ENCODE results near the gene NRSN1.
"Not testable (repeated sequence)": the region's sequence is repeated elsewhere in the genome, so short reads cannot be mapped to it uniquely, and the experiment has no call there.

NRSN1 gene

DNA sequence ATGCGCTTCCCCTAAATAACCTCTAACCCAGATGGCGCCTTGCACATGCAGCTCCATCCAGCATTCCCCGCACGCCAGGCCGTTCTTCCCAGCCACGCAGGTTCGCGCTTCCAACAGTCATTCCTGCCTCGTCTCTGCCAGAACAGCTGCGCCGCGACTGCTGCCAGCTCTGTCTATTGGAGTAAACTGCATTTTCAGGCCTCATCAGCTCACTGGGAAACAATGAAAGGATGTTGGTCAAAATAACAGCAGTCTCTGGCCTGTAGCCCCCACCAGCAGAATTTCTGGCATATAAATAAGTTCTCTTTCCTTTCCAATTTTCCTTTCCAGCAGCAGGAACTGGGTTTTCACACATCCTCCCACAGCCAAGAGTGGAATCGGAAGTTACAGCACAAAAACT lies 14.6 kb downstream of the NRSN1 start:
- DNase-seq (ENCODE audit: low read depth in 2 of 2, low spot score in 1 of 2), result no peak

DNA sequence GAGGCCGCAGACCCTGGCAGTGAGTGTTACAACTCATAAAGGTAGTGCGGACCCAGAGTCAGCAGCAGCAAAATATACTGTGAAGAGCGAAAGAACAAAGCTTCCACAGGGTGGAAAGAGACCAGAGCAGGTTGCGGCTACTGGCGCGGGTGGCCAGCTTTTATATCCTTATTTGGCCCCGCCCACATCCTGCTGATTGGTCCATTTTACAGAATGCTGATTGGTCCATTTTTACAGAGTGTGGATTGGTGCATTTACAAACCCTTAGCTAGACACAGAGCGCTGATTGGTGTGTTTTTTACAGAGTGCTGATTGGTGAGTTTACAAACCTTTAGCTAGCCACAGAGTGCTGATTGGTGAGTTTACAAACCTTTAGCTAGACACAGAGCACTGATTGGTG lies 16.7 kb downstream of the NRSN1 start:
- DNase-seq (ENCODE audit: low read depth in 2 of 2, low spot score in 1 of 2), result not testable (repeated sequence)

DNA sequence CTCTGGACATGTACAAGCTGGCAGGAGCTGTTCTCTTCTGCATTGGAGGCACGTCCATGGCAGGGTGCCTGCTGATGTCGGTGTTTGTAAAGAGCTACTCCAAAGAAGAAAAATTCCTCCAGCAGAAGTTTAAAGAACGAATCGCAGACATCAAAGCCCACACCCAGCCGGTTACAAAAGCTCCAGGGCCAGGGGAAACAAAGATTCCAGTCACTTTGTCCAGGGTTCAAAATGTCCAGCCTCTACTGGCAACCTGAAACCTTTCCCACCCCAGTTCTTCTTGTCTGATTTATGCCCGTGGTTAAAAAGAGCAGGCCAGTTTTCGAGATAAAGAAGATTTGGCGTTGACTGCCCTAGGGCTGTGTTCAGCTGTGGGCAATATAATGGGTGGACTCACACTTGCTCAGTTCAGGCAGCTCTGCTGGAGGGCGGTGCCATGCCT lies 19.7 kb downstream of the NRSN1 start:
- no peak for DNase-seq (ENCODE audit: low read depth in 2 of 2, low spot score in 1 of 2)

DNA sequence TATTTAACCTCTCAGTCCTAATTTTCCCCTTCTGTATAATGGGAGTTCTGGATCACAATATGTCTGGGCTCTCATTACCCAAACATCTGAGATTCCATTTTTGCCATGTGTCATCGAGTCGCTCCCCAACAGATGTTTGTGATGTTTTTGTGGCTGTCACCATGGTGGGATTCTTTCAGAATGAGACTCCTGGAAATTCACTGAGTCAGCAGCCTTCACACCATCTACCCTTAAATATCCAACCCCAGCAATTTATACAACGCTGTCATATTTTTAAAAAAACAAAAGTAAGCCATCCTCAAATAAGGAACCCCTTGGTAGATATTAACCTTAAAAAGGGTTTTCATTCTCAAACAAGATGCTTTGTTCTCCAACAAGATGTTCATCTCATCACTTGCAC lies 20.9 kb downstream of the NRSN1 start:
- no peak for DNase-seq (ENCODE audit: low read depth in 2 of 2, low spot score in 1 of 2)

DNA sequence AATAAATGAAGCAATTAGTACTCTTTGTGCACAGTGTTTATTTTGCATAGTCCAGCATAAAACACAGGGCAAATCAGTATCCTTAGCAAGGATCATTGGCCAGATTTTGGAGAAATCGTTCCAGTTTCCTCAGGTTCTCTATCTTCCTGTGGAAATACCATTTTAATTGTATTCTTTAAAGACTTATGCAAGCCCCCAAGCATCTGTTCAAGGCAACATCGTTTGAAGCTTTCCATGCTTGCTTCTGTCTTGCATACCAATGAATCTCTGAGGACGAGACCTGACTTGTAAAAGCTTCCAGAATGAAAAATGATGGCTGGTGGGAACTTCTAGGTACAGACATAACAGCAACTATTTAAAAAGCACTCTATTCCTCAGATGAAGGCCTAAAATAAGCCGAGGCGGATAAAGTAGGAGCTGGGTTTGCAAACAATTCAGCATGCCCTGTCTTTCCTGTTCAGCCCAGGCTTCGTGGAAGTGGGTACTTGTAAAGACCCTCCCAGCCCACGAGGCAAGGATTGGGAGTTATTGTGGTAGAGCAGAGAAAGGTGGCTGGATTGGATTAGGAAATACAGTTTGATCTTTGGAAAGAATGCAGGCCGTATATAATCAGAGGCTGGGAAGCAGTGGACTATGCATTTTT lies 21.6 kb downstream of the NRSN1 start:
- DNase-seq (ENCODE audit: low read depth in 2 of 2, low spot score in 1 of 2), result no peak

DNA sequence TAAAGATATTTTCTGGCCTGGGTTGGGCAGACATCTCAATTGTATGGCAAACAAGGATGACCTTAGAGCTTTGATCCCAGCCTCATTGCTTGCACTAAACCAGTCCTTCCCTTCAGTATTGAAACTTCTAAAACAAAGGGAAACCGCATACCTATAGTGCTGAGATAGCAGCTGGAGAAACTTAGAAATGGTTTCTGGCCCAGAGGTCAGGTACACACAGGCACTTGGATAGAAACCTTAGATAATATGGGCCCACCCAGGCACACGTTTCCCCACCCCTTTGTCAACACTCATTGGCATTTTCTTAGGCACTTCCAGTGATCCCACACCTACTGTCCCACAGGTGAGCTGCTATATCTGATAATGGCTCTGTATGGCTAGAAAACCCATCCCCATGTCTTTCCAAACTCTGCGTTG lies 22.1 kb downstream of the NRSN1 start:
- no peak for DNase-seq (ENCODE audit: low read depth in 2 of 2, low spot score in 1 of 2)

- no peak for DNase-seq (ENCODE audit: low read depth in 2 of 2, low spot score in 1 of 2)
Observed at GRCh38 chr6:24148684-24149083, 22.7 kb downstream of the NRSN1 start.

DNA sequence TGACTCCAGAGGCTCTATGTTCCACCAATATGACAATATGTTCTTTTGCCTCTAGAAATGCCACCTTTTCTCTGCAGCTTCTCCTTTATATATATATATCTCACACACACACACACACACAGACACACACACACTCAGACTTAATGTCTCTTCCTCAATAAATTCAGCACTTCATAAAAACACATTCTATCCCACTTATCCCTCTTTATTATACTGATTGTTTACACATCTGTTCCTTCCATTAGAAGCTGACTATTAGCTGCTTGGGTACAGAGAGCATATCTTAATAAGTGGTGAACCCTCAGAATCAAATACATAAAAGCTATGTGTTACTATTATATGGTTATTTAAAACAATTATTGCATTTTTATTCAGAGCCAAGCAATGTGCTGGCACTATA lies 23.3 kb downstream of the NRSN1 start:
- DNase-seq (ENCODE audit: low read depth in 2 of 2, low spot score in 1 of 2), result no peak

DNA sequence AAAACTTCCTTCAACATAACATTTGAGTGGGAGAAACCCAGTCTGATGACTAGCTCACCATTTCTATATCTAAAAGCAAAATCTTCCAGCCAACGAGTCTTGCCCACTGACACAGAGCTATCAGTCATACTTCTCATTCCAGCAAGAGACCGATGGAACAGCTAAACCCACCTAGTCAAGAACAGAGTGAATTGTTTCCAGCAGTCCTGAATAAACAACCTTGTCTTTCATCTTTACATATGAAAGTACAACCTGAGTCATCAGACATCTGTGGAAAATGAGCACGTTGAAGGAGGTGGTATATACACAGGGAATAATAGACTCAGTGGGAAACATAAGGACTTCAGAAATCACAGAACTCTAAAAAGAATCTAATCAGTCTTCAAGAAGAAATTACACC lies 23.8 kb downstream of the NRSN1 start:
- no peak for DNase-seq (ENCODE audit: low read depth in 2 of 2, low spot score in 1 of 2)

GRCh38 chr6:24152014-24152413 lies 26.0 kb downstream of the NRSN1 start:
- no peak for DNase-seq (ENCODE audit: low read depth in 2 of 2, low spot score in 1 of 2)

GRCh38 chr6:24154121-24154520 lies 28.1 kb downstream of the NRSN1 start:
- DNase-seq (ENCODE audit: low read depth in 2 of 2, low spot score in 1 of 2), result no peak

DNA sequence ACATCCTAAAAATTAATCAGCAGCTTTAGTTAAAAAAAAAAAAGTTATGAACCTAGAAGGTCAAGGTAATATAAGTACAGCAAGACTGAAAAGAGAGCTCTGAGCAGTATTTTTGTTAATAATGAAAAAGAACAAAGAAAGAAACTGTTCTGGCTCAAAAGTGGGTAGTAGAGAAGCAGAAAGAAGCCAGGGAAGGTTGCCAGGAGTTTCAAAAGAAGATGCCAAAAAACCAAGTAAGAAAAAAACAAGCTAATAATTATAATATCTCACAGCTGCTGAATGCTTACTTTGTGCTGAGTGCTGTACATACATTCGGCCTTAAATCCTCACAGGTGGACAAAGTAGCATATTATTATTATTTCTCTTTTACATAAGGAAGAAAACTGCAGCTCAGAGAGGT lies 31.9 kb downstream of the NRSN1 start:
- no peak for DNase-seq (ENCODE audit: low read depth in 2 of 2, low spot score in 1 of 2)

DNA sequence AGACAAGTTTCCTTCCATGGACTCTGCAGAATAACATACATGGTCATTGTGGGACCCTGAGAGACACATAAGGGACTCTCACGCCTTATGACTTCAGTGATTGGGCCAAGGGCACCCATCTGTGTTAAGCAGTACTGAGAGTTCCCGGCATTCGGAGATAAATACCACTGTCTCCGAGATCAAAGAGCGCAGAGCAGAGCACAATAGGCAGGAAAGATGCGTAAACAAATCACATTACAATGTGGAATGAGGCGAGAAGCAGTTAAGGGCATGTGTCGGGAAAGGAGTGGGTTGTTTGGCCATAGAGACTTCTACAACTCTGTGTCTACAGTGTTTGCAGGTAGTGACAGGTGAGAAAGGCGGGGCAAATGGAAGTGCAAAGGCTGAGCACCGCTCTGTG lies 57.6 kb downstream of the NRSN1 start:
- no peak for DNase-seq (ENCODE audit: low read depth in 2 of 2, low spot score in 1 of 2)

DNA sequence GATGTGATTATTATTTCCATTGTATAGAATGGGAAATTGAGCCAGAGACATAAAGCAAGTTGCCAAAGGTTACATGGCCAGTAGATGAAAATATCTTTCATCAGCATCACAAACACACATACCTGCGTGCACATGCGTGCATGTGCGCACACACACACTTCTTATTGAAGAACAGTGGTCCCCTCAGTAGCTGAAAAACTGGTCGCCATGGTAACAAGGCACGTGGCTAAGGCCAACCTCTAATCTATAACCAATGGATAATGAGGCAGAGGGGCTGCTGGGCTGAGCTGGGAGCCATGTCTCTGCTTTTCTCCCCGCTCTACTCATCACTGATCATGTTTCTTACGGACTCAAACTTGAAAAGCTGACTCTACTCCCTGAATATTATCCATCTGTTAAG lies 60.3 kb downstream of the NRSN1 start:
- no peak for DNase-seq (ENCODE audit: low read depth in 2 of 2, low spot score in 1 of 2)

DNA sequence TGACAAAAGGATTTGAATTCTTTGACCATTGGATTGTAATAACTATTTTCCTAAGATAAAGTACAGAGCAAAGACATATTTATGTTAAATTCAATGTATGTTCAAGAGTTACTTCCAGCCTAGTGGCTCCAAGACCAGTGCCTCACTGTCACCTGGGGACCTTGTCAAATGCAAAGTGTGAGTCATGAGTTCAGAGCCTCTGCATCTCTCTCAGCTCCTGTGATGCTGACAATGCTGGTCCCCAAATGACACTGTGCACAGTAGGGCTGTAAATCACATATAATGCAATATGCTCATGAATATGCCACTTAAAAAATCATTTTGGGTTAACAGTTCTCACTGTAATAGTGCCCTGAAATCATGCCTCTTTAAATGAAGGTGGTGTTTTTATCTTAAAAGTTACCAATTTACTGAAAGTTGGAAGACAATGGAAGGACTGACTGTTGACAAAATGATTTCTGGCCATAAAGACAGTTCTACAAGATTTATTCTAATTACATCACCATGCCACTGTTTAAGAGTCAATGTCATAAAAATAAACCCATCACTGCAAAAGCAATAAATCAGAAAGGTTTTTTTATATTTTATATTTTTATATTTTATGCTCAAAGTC lies 62.1 kb downstream of the NRSN1 start:
- no peak for DNase-seq (ENCODE audit: low read depth in 2 of 2, low spot score in 1 of 2)

- no peak for DNase-seq (ENCODE audit: low read depth in 2 of 2, low spot score in 1 of 2)
Observed at GRCh38 chr6:24188578-24189080, 62.6 kb downstream of the NRSN1 start.

- DNase-seq (ENCODE audit: low read depth in 2 of 2, low spot score in 1 of 2), result no peak
Observed at GRCh38 chr6:24191346-24191745, 65.3 kb downstream of the NRSN1 start.

DNA sequence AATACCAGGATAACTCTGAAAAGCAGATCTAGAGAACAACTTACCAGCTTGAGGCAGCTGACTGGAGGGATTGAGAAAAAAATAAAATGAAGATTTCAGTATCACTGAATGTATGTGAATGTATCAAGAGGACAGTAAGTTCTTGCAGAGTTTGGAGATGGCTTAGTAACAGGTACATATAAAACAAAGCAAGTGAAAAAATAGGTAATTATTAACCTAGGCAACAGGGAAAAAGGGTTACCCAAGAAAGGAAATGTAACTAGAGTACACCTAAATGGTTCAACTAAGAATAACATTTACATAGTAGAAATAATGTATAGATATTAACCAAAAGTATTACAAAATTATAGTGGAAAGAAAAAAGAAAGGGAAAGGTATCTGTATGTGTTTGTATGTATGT lies 67.3 kb downstream of the NRSN1 start:
- no peak for DNase-seq (ENCODE audit: low read depth in 2 of 2, low spot score in 1 of 2)

DNA sequence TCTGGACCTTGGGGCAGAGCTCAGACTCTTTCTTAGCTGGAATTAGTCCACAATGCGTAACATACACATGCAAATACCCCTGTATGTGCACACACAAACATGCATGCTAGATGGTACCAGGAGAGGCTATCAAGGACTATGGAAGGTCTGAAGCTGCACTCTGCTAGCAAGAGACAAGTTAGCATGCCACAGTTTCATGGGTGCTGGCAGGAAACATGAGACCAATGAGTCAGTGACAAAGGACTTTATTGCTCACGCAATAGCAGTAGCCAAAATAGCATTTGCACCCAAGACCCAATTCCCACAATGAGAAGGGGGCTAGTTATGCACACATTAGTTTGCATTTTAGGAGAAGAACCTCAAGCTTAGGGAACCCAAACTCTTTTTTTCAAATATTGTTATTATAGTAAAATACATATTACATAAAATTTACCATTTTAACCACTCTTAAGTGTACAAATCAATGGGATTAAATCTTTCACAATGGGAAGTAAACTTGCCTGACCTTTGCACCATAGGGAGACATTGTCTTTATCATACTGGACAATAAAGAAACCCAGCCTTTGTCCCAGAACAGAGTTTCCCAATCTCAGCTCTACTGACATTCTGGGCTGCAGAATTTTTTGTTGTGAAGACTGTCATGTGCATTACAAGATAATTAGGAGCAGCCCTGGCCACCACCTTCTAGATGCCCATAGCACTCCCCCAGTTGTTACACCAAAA lies 69.1 kb downstream of the NRSN1 start:
- no peak for DNase-seq (ENCODE audit: low read depth in 2 of 2, low spot score in 1 of 2)

DNA sequence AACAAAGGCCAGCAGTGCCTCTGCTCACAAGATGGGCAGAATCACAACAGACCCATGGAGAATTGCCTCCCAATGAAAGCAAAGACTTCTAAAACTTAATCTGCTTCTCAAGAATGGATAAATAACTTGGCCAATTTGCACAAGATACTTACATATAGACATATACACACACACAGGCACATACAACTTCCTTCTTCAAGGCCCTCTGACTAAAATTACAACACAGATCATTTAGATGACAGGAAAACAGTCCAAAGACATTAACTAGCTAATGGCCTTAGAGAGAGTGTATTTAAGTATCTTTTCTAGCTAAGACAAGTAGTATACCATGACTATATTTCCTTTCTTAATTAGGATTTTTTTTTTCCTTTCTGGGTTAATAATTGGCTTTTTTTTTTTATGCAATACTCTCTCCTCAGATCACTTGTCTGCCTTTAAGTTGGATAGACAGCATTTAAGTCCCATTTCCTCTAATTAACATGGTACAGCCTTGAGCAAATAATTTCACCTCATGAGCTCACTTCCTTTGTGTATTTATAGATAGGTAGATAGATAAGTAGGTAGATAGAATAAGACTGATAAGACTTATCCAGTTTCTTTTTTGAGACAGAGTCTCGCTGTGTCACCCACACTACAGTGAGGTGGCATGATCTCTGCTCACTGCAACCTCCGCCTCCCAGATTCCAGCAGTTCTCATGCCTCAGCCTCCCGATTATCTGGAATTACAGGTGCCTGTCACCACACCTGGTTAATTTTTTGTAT lies 70.0 kb downstream of the NRSN1 start:
- DNase-seq (ENCODE audit: low read depth in 2 of 2, low spot score in 1 of 2), result no peak
